Stomach smooth muscle (tissue), 2 donors: ENCODE results near the gene MGST3.

ENCODE experiments used
- H3K27ac ChIP-seq: one replicate; pipeline ENCODE4 v1.7.0; 2013; ENCODE audit warnings: mild to moderate bottlenecking, low read length, inconsistent platforms
- H3K27me3 ChIP-seq, 2 donors: one replicate each; pipeline ENCODE4 v1.7.0; 2013; ENCODE audit warnings: low read length in 2 of 2; ENCODE audit not compliant: insufficient read depth in 2 of 2, control insufficient read depth in 1 of 2
- H3K36me3 ChIP-seq, 2 donors: one replicate each; pipeline ENCODE4 v1.7.0; 2013; ENCODE audit warnings: low read length in 2 of 2; ENCODE audit not compliant: control insufficient read depth in 2 of 2, insufficient read depth in 2 of 2
- H3K4me1 ChIP-seq: one replicate; pipeline ENCODE4 v1.7.0; 2013; ENCODE audit warnings: low read length; ENCODE audit not compliant: control insufficient read depth, insufficient read depth
- H3K4me3 ChIP-seq, 2 donors: one replicate each; pipeline ENCODE4 v1.7.0; 2013; ENCODE audit warnings: low read length in 2 of 2
- H3K9ac ChIP-seq, 2 donors: one replicate each; pipeline ENCODE4 v1.7.0; 2013; ENCODE audit warnings: low read length in 2 of 2, mild to moderate bottlenecking in 1 of 2
- H3K9me3 ChIP-seq, 2 donors: one replicate each; pipeline ENCODE4 v1.7.0; 2013; ENCODE audit warnings: low read length in 2 of 2; ENCODE audit not compliant: control insufficient read depth in 2 of 2
- donor health status: healthy.
- donor health status: Pancreatic carcinoma.

MGST3 gene

DNA sequence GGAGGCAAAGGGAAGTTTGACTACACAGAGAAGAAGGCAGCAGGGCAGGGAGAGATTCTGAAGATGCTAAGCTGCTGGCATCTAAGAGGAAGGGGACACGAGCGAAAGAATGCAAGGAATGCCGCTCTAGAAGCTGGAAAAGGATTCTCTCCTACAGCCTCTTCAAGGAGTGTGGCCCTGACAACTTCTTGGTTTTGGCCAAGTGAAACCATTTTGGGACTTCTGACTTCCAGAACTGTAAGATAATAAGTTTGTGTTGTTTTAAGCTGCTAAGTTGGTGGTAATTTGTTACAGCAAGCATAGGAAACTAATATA lies 28.5 kb downstream of the MGST3 start:
- H3K9ac ChIP-seq: no peak overlapping the region
- H3K27ac ChIP-seq: no peak overlapping the region
- H3K4me3 ChIP-seq: no peak overlapping the region
- peaks cover 42 to 43% of the 10 kb centered on the region in 2 donors for H3K36me3 ChIP-seq
- no peaks in the 10 kb centered on the region for H3K4me1 ChIP-seq
- no peaks in the 10 kb centered on the region for H3K27me3 ChIP-seq
- H3K9me3 ChIP-seq: no peaks in the 10 kb centered on the region

DNA sequence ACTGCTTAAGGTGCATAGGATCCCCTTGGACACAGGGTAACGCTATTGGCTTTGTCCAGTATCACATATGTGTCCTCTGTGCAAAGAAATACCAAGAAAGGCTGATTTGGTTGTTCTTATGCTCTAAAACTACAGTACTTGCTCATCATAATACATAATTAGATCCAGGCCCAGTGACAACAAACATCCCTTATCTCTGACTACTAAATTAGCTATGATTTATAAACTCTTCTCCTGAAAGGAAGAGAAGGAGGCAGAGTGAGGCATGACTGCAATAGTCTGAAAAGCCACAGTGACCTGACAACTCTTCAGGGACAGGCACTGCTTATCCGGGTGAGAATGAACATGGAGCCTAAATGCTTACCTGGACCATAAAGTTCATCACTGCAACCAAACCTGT lies 30.7 kb downstream of the MGST3 start:
- no peak overlapping the region for H3K4me3 ChIP-seq
- peaks cover 27 to 39% of the 10 kb centered on the region in 2 donors for H3K36me3 ChIP-seq
- no peak overlapping the region for H3K27ac ChIP-seq
- H3K9me3 ChIP-seq: no peaks in the 10 kb centered on the region
- H3K4me1 ChIP-seq: no peaks in the 10 kb centered on the region
- H3K9ac ChIP-seq: no peak overlapping the region
- H3K27me3 ChIP-seq: no peaks in the 10 kb centered on the region

DNA sequence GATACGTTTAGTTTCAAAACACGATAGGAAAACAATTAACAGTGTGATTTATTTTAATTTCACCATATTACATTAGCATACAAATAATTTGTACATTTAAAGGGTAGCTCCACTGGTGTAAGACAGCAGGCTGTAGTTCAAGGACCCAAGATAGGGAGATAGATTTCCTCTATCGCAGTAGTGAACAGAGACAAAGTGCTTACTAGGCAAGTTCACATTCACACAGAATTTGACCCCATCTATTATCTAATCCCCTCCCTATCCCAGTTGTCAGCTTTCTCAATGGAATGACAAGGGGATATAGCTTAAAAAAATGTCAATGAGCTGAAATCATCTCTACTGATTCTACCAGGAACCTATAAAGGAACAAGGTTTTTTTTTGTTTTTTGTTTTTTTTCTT lies 31.2 kb downstream of the MGST3 start:
- H3K27me3 ChIP-seq: no peaks in the 10 kb centered on the region
- no peaks in the 10 kb centered on the region for H3K4me1 ChIP-seq
- H3K4me3 ChIP-seq: no peak overlapping the region
- H3K27ac ChIP-seq: no peak overlapping the region
- H3K9ac ChIP-seq: no peak overlapping the region
- H3K36me3 ChIP-seq: peaks cover 27 to 35% of the 10 kb centered on the region in 2 donors
- no peaks in the 10 kb centered on the region for H3K9me3 ChIP-seq

DNA sequence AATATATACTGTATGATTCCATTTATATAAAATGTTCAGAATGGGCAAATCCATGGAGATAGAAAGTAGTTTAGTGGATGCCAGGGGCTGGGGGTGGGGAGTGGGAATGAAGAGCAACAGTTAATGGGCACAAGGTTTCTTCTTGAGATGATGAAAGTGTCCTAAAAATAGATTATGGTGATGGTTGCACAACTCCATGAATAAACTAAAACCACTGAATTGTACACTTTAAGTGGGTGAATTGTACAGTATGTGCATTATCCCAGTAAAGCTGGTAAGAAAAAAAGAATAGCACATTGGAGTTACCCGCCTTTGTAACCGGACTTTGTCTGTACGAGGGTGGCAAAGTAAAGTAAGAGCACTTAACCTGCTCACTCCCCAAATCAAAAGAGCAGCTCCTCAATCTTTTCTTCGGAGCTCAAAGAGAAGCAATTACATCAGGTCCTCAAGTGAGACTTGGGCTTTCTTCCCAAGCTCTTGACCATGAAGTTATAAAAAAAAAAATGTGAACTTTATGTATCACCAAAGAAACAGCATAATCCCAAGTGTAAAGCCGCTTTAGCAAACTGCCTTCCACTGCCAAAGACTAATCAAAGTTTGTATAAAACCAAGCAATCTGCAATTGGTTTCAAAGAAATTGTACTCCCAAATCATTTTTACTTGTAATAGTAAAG lies 35.3 kb downstream of the MGST3 start:
- H3K36me3 ChIP-seq: peaks cover 31 to 33% of the 10 kb centered on the region in 2 donors
- no peaks in the 10 kb centered on the region for H3K27me3 ChIP-seq

DNA sequence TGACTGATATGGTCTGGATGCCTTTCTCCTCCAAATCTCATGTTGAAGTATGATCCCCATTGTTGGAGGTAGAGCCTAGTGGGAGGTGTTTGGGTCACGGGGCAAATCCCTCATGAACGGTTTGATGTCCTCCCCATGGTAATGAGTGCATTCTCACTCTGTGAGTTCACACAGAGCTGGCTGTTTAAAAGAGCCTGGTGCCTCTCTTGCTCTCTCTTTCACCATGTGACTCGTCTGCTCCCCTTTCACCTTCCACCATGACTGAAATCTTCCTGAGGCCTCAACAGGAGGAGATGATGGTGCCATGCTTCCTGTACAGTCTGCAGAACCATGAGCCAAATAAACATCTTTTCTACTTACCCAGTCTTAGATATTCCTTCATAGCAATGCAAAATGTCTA lies 37.1 kb downstream of the MGST3 start:
- Histone ChIP-seq H3K4me3 (no peak overlapping the region), H3K36me3 (peaks cover 20 to 23% of the 10 kb centered on the region in 2 donors), H3K27ac (no peak overlapping the region), H3K9ac (no peak overlapping the region), H3K4me1 (no peaks in the 10 kb centered on the region), H3K27me3 (no peaks in the 10 kb centered on the region), H3K9me3 (no peaks in the 10 kb centered on the region)

More for the DNA sequence above, 35.3 kb downstream of the MGST3 start:
- no peak overlapping the region for H3K27ac ChIP-seq
- H3K9ac ChIP-seq: no peak overlapping the region
- no peaks in the 10 kb centered on the region for H3K9me3 ChIP-seq
- no peaks in the 10 kb centered on the region for H3K4me1 ChIP-seq
- no peak overlapping the region for H3K4me3 ChIP-seq

DNA sequence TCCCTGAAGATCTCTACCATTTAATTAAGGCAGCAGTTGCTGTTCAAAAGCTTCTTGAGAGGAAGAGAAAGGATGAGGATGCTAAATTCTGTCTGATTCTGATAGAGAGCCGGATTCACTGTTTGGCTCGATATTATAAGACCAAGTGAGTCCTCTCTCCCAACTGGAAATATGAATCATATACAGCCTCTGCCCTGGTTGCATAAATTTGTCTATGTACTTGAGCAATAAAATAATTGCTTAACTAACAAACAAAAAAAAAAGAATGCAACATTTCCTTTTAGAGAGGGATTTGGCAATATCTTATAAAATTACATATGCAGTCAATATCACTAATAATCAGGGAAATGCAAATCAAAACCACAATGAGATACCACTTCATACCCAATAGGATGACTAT lies 40.5 kb downstream of the MGST3 start:
- no peaks in the 10 kb centered on the region for H3K4me1 ChIP-seq
- no peak overlapping the region for H3K4me3 ChIP-seq
- no peaks in the 10 kb centered on the region for H3K9me3 ChIP-seq
- peaks cover 11 to 21% of the 10 kb centered on the region in 2 donors for H3K36me3 ChIP-seq
- H3K27ac ChIP-seq: no peak overlapping the region
- H3K9ac ChIP-seq: no peak overlapping the region
- no peaks in the 10 kb centered on the region for H3K27me3 ChIP-seq

DNA sequence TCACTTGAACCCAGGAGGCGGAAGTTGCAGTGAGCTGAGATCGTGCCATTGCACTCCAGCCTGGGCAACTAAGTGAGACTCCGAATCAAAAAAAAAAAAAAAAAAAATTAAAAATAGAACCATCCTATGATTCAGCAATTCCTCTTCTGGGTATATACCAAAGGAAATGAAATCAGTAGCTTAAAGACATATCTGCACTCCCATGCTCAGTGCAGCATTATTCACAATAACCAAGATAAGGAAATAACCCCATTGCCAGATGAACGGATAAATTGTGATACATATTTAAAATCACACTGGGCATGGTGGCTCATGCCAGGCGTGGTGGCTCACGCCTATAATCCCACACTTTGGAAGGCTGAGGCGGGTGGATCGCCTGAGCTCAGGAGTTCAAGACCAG lies 43.6 kb downstream of the MGST3 start:
- H3K4me1 ChIP-seq: no peaks in the 10 kb centered on the region
- H3K27me3 ChIP-seq: no peaks in the 10 kb centered on the region
- H3K36me3 ChIP-seq: peaks cover 15 to 20% of the 10 kb centered on the region in 2 donors
- no peaks in the 10 kb centered on the region for H3K9me3 ChIP-seq
- H3K27ac ChIP-seq: no peak overlapping the region
- H3K9ac ChIP-seq: no peak overlapping the region
- no peak overlapping the region for H3K4me3 ChIP-seq

DNA sequence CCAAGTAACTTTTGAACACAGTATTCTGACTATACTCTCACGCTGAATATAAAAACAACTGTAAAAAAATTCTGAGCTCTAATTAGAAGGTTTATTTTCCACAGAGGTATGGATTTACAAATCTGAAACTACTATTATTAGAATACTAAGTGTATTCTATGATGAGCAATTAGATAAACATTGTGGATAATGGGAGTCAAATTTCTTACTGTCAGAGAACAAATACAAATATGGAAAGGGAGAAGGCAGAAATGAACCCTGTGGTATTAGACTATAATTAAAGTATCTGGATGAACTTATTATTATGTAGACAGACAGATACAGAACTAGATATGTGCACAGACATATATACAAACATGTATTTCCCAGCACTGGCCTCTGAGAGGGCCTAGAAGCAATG lies 44.8 kb downstream of the MGST3 start:
- H3K36me3 ChIP-seq: peaks cover 20 to 27% of the 10 kb centered on the region in 2 donors
- no peak overlapping the region for H3K4me3 ChIP-seq
- no peaks in the 10 kb centered on the region for H3K27me3 ChIP-seq
- H3K4me1 ChIP-seq: no peaks in the 10 kb centered on the region
- H3K27ac ChIP-seq: no peak overlapping the region
- no peak overlapping the region for H3K9ac ChIP-seq
- H3K9me3 ChIP-seq: no peaks in the 10 kb centered on the region

DNA sequence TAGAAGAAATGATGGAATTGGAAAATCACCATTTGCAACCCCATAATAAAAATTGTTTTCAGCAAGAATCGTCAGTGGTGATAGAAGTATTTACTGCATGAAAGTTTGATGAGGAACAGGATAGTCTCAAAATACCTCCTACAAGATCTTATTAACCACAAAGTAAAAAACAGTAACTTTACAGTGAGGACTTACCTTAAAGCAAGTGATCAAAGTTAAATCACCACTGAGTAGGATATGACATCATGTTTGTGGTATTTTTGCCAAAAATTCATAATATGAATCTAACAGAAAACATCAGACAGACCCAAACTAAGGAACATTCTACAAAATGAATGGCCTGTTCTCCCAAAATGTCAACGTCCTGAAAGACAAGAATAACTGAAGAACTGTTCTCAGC lies 47.5 kb downstream of the MGST3 start:
- Histone ChIP-seq H3K27me3 (no peaks in the 10 kb centered on the region), H3K4me1 (no peaks in the 10 kb centered on the region), H3K27ac (no peak overlapping the region), H3K4me3 (no peak overlapping the region), H3K36me3 (peaks cover 26 to 38% of the 10 kb centered on the region in 2 donors), H3K9me3 (no peaks in the 10 kb centered on the region), H3K9ac (no peak overlapping the region)

DNA sequence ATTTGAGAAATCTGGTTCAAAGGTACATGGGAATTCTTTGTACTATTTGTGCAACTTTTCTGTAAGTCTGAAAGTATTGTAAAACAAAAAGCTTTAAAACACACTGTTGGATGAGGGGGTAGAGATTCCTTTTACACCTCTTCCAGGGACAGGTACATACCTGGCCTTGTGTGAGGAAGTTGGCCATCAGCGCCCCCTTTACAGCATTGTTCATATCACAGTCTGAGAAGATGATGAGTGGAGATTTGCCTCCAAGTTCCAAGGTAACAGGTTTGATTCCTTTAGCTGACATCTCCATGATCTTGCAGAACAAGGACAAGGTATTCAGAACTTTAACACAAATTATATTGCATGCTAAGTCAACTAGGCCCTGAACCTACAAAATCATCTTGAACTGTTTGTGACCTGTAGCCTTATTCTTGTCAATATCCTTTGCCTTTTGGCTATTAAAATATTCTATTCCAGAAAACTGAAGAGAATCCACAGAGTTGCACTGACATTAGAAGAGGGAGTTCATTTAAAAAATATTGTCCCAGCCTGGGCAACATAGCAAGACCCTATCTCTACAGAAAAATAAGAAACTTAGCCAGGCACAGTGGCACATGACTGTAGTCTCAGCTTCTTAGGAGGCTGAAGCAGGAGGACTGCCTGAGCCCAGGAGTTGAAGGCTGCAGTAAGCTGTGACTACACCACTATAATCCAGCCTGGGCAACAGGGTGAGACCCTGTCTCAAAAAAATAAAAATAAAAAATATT lies 48.4 kb downstream of the MGST3 start:
- H3K4me3 ChIP-seq: no peak overlapping the region
- H3K36me3 ChIP-seq: peaks cover 26 to 38% of the 10 kb centered on the region in 2 donors
- H3K4me1 ChIP-seq: no peaks in the 10 kb centered on the region
- H3K27ac ChIP-seq: no peak overlapping the region
- no peak overlapping the region for H3K9ac ChIP-seq
- no peaks in the 10 kb centered on the region for H3K27me3 ChIP-seq
- H3K9me3 ChIP-seq: no peaks in the 10 kb centered on the region

DNA sequence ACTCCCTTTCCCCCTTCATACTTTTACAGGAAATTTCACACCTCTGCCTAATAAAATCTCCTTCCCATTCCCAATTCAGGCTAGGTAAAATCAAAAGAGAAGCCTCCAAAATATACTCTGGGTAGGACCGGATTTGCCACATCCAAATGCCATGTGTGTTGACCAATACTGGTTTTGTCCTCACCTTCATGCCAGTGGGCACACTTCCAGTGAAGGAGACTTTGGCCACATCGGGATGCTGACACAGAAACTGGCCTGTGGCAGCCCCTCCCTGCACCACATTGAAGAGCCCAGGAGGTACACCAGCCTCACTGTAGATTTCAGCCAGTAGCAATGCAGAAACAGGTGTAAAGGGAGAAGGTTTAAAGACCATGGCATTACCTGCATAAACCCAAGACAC lies 49.3 kb downstream of the MGST3 start:
- Histone ChIP-seq H3K4me3 (no peak overlapping the region), H3K27ac (no peak overlapping the region), H3K27me3 (no peaks in the 10 kb centered on the region), H3K36me3 (peaks cover 26 to 40% of the 10 kb centered on the region in 2 donors), H3K9ac (no peak overlapping the region), H3K9me3 (no peaks in the 10 kb centered on the region), H3K4me1 (no peaks in the 10 kb centered on the region)
